Glomerular endothelial cell (primary cell): ENCODE measurements around the gene ITGB1BP1. TPM values are rescaled to one million over a fixed set of nuclear protein-coding genes. Genes with fewer than 3 reads are reported as not detected.

Source experiments
- DNase-seq: peaks from one replicate; pipeline ENCODE4 v3.0.0-alpha.2; 2011; ENCODE audit warnings: low read depth, low spot score; ENCODE audit errors: extremely low read depth
- total RNA-seq: library from RNA; depleted of rRNA; stranded (reverse); fragments of >200 nt; gene quantifications from 2 replicates; pipeline ENCODE4 v1.2.3, GENCODE V29; 2015

ITGB1BP1 gene, protein sequence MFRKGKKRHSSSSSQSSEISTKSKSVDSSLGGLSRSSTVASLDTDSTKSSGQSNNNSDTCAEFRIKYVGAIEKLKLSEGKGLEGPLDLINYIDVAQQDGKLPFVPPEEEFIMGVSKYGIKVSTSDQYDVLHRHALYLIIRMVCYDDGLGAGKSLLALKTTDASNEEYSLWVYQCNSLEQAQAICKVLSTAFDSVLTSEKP
- 50.3 and 54.1 TPM in 2 replicates for total RNA-seq

DNA sequence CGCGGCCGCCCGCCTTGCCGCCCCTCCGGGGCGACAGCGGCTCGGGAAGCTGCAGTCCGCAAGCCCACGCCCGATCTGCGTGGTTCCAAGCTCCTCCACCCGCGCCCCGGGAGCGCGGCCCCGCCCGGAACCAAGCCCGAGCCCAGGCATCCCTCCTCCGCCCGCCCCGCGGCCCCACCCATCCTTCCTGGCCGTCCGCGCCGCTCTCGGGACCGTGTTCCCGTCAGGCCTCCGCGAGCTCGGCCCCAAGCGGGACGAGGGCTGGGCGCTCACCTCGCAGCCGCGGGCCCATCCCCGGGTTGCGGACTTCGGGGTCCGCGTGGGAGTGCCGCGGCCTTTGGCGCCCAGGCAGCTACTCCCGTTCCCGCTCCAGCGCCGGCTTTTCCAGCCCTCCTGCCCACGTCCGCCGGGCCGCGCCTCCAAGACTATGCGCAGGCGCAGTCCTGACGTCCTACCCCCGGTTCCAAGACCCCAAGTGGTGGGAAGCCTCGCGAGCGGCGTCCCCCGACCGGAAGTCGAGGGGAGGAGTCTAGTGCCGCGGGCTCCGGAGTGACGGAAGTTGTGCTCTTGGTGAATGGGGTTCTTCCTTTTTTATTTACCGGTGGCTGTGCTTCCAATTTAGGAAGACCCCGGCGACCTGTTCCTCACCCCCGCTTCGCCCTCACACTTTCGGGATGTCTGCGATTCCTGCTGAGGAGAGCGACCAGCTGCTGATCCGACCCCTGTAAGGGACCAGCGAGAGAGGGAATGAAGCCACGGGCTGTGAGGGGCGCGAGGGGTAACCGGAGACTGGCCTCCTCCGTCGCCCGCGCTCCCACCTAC lies at the start of gene ITGB1BP1, which contains the start of gene CPSF3:
ITGB1BP1 (minus strand) TSS at position 429 of the 822 bp plus-strand sequence. CDS start 4,831 bp downstream, outside the sequence.
CPSF3 (plus strand) TSS at position 555 of the 822 bp plus-strand sequence; CDS start at position 675, 120 bp downstream.
- peak; percentile 80 for DNase-seq

DNA sequence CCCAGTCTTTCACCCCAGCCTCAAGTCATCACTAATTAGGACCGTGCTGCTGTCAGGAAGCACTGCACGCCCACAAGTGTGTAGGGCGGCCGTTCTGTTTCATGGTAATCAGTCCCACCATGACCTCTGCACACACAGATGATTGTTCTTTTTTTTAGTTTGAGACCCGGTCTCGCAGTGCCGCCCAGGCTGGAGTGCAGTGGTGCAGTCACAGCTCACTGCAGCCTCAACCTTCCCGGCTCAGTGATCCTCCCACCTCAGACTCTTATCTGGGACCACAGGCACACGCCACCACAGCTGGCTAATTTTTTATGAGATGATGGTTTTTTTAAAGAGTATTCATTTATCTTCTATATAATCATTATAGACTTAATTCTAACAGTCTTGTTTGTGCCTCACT lies 49.2 kb upstream of the ITGB1BP1 start:
- no peak for DNase-seq

- no peak for DNase-seq
Measured at GRCh38 chr2:9471206-9471605, 47.9 kb upstream of the ITGB1BP1 start.

GRCh38 chr2:9467687-9468086 lies 44.4 kb upstream of the ITGB1BP1 start:
- no peak for DNase-seq

DNA sequence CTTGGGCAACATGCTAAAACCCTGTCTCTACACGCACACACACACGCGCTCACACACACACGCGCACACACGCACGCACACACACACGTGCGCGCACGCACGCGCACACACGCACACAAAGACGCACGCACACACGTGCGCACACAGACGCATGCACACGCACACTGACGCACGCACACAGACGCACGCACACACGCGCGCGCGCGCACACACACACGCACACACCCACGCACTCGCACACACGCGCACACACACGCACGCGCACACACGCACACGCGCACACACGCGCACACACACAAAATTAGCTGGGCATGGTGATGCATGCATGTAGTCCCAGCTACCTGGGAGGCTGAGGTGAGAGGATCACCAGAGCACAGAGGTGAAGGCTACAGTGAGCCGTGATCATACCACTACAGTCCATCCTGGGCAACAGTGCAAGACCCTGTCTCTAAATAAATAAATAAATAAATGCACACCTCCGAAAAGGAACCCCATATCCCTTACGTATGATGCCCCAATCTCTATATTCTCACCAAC lies 42.9 kb upstream of the ITGB1BP1 start:
- DNase-seq, result no peak

DNA sequence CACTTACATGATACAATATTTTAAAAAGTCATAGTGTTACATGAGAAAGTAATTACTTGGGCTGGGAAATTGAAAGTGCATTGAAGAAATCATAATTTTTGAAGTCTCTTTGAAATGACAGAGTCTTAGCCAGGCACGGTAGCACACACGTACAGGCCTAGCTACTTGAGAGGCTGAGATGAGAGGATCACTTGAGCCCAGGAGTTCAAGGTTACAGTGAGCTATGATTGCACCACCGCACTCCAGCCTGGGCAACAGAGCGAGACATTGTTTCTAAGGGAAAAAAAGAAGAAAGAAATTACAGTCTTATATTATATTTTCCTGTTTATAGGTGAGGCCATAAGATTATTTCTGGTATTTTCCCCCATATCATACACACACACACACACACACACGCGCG lies 41.8 kb upstream of the ITGB1BP1 start:
- no peak for DNase-seq

DNA sequence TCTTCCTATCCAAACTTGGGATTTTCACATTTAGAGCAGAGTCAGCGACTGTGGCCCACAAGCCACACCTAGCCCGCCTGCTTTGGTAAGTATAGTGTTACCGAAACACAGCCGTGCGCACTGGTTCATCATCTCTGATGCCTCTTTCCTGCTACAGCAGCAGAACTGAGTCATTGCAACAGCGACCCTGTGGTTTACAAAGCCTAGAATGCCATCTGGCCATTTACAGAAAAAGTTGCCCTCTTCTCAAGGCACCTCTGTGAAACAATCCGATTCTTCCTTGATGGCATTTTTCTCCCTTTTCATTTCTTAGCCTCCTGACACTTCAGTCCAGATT lies 40.3 kb upstream of the ITGB1BP1 start:
- DNase-seq, result no peak

DNA sequence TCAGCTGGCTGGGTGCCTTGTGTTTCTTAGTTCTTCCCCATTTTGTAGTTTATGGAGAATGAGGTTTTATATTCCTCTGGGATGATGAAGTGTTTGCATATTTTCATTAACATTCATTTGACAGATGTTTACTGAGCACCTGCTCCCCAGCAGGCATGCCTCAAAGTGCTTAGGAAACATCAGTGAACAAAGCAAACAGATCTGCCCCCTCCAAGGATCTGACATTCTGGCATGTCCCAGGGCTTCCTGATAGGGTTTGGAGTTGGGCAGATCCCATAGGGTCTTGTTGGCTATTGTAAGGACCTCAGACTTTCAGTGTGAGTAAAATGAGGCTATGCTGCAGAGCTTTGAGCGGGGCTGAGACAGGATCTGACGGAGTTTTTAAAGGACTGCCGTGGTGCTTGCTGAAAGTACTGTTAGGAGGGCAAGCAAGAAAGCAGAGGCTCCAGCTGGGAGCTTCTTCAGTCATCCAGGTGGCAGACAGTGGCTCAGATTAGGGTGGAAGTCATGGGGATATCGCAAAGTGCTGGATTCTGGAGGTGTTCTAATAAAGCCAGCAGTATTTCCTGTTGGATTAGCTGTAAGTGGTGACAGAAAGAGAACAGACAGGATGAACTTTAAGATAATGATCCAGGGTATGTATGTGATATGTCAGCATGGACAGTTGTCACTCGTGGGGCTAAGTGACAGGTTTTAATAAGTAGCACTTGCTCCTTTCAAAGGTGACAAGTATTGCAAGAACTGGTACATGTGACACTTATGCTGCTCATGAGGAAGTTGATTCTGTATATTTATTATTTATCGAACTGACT lies 39.8 kb upstream of the ITGB1BP1 start:
- no peak for DNase-seq

- no peak for DNase-seq
Measured at GRCh38 chr2:9462313-9462712, 39.0 kb upstream of the ITGB1BP1 start.

- no peak for DNase-seq
Measured at GRCh38 chr2:9461079-9461478, 37.8 kb upstream of the ITGB1BP1 start.

GRCh38 chr2:9460441-9461017 lies 37.2 kb upstream of the ITGB1BP1 start:
- no peak for DNase-seq

- DNase-seq, result no peak
Measured at GRCh38 chr2:9451231-9451630, 27.9 kb upstream of the ITGB1BP1 start.

DNA sequence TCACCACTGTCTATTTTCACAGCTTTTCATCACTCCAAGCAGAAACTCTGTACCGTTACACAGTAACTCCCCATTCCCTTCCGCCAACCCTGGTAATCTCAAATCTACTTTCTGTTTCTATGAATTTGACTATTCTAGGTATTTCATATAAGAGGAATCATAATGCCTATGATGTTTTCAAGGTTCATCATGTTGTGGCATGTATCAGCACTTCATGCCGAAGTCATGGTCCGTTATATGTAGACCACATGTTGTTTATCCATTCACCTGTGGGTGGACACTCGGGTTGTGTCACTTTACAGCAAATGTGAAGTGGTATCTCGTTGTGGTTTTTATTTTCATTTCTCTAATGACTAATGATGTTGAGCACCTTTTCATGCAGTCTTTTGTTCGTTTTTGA lies 21.8 kb upstream of the ITGB1BP1 start:
- DNase-seq, result no peak

DNA sequence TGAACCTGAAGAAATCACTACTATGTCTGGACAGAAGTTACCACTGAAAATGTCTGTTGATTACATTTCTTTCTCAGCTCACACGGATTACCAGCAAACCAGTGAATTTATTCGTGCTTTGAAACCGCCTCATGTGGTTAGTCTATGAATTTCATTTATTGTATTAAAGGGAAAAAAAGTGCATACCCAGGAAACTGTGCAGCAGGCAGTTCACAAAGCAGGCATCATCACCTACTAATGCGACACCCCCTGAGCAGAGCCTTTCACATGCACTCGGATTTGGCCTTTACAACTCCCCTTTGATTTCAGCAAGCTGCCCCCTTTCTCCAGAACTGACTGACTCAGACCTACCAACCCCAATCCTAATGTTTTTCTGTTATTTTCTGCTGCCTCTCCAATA lies 20.2 kb upstream of the ITGB1BP1 start:
- no peak for DNase-seq

- DNase-seq, result no peak
Measured at GRCh38 chr2:9441556-9441955, 18.2 kb upstream of the ITGB1BP1 start.

DNA sequence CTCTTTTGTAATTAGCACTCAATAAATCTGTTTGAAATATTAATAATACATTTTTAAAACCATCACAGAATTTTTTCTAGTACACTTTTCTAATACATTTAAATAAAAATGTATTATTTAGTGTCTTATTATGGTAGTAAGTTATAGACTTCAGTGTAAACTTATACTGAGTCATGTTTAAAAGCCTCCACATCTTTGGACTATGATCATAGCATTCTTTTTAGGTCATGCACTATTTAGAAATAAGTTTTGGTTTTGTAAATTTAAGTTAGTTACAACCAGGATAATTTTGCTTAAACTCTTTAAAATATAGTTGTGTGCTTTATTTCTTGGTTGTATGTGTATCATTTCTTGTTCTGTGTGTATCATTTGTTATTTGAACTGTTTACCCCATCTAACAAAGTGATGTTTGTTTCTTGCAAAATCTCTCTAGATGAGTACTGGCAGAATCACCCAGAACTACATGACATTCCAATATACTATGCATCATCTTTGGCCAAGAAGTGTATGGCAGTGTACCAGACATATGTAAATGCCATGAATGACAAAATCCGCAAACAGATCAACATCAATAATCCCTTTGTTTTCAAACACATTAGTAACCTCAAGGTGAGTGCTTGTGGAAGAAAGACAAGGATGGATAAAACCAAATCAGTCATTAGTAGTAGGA lies 16.9 kb upstream of the ITGB1BP1 start:
- DNase-seq, result no peak

- no peak for DNase-seq
Measured at GRCh38 chr2:9439536-9439935, 16.2 kb upstream of the ITGB1BP1 start.

DNA sequence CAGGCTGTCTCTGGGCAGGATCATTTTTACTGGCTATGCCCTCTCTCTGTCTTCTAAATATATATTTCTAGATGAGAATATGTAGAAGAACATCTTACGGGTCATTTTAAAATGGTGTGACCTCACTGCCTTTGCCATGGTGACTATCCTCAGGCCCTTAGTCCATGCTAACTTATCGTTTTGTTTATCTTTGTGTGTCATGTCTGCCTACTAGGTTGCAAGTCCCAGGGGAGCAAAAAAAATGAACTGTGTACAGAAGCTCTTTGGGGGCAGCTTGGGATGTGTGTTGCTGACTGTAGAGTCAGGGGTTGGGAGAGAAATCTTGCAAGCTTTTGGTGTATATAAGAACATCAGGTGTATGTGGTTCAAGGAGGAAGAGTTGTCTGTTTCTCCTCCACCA lies 11.2 kb upstream of the ITGB1BP1 start:
- DNase-seq, result no peak

DNA sequence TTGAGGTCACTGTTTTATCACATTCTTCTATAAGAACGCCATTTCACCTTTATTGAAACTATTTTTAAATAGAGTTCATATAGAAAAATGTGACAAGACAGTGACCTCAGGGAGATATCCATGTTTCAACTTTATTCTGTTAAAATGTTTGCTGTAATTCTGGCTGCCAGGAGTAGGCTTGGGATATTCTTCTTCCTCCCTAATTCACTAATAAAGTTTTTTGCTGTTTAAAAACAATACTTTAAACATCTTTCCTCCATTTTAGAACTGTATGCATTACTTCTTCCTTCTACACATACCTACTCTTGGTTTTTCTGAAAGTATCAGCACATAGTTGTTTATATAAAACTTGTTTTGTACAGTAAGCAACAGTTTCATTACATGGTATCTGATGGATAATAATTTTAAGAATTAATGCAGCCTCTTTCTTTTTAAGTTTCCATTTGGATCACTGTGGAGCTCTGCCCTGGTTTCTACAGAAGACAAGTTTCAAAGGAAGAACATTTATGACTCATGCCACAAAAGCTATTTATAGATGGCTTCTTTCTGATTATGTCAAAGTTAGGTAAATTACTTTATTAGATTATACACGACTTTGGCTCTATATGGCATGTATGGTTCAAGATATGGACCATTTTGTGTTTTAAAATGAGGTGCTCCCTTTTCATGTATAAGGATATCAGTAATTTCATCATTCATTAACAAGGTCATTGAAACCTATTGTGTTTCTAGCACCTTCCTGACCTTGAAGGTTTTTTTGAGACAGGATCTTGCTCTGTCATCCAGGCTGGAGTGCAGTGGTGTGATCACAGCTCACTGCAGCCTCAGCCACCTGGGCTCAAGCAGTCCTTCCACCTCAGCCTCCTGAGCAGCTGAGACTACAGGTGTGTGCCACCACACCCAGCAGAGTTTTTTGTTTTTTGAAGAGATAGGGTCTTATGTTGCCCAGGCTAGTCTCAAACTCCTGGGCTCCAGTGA lies 7.3 kb upstream of the ITGB1BP1 start:
- no peak for DNase-seq
